ENCODE results near the gene FDCSP. TPM values are rescaled to one million over a fixed set of nuclear protein-coding genes. Genes with fewer than 3 reads are reported as not detected.
"Not testable (repeated sequence)": the region's sequence is repeated elsewhere in the genome, so short reads cannot be mapped to it uniquely, and the experiment has no call there.

FDCSP gene
- total RNA-seq, 1 donor from 2014 or later: not detected

DNA sequence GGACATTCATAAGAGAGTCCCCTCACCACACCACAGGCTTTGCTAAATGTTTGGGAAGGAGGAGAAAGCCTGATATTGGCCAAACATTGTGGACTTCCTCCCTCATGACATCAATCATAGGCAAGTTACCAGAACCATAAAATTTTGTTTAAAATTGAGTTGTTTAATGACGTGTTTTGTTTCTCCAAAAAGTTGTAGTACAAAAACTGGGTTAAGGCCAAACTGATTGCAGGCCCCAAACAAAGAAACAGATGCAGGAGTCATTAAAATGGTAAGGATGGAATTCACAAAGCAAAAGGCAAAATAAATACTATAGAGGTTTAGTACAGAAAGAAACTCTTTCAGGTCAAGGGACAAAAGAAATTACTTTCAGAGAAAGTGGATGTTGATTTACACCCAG lies 34.3 kb upstream of the FDCSP start:
- no peaks in the 10 kb centered on the region for H3K9me3 ChIP-seq (ENCODE audit: control insufficient read depth in 3 of 3, low read length in 3 of 3)
- H3K9ac ChIP-seq (ENCODE audit: low read depth in 1 of 3, low read length in 3 of 3): no peak overlapping the region

DNA sequence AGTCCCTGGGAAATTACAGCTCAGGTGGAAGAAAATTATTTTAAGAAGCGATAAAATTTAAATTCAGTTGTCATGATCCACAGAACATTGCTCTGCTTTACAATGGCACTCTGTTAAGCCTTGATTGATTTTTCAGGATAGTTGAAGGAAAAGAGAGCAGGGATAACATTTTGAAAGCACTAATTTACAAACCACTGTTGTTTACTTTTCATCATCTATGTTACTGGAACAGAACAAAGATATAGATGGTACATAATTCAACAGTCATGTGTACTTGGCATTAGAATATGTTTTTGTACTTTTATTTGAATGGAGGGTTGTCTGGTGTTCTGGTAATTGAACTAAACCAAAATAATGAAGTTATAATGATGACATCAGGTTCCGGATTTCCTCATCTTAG lies 33.0 kb upstream of the FDCSP start:
- H3K27ac ChIP-seq (ENCODE audit: low read depth, low read length): no peak overlapping the region
- H3K4me1 ChIP-seq (ENCODE audit: control insufficient read depth in 3 of 3, insufficient read depth in 3 of 3, low read length in 3 of 3): no peaks in the 10 kb centered on the region
- H3K9me3 ChIP-seq (ENCODE audit: control insufficient read depth in 3 of 3, low read length in 3 of 3): no peaks in the 10 kb centered on the region
- H3K36me3 ChIP-seq (ENCODE audit: control insufficient read depth in 3 of 3, insufficient read depth in 3 of 3, low read length in 3 of 3): no peaks in the 10 kb centered on the region
- H3K9ac ChIP-seq (ENCODE audit: low read depth in 1 of 3, low read length in 3 of 3): no peak overlapping the region
- H3K4me3 ChIP-seq (ENCODE audit: low read length in 3 of 3): no peak overlapping the region
- no peaks in the 10 kb centered on the region for H3K27me3 ChIP-seq (ENCODE audit: control insufficient read depth in 3 of 3, insufficient read depth in 3 of 3, low read length in 3 of 3)

More for the DNA sequence above, 34.3 kb upstream of the FDCSP start:
- Histone ChIP-seq H3K27me3 (ENCODE audit: control insufficient read depth in 3 of 3, insufficient read depth in 3 of 3, low read length in 3 of 3) (no peaks in the 10 kb centered on the region), H3K36me3 (ENCODE audit: control insufficient read depth in 3 of 3, insufficient read depth in 3 of 3, low read length in 3 of 3) (no peaks in the 10 kb centered on the region), H3K4me3 (ENCODE audit: low read length in 3 of 3) (no peak overlapping the region), H3K4me1 (ENCODE audit: control insufficient read depth in 3 of 3, insufficient read depth in 3 of 3, low read length in 3 of 3) (no peaks in the 10 kb centered on the region), H3K27ac (ENCODE audit: low read depth, low read length) (no peak overlapping the region)

DNA sequence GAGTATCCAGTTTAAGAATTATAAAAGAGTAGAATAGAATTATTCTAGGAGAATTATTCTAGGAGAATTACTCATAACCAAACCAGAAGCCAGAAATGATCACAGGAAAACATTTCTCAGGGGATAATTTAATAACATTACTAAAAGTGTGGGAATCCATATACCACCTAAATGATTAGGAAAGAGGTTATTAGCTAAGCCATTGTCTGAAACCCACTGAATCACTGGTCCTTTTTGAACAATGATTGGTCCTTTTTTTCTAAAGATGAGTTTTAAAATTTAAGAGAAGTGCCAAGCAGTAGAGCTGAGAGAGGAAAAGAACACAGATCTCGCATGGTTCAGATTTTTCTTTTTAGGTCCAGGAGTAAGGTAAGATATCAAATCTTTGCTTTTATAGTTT lies 30.5 kb upstream of the FDCSP start, which contains the start of gene ODAM:
ODAM (plus strand) TSS at position 301 of the 400 bp plus-strand sequence. CDS start 819 bp downstream, outside the sequence.
- no peak within 1 kb of the TSS for H3K27ac ChIP-seq (ENCODE audit: low read depth, low read length)
- no peak within 1 kb of the TSS for H3K4me3 ChIP-seq (ENCODE audit: low read length in 3 of 3)
- H3K9ac ChIP-seq (ENCODE audit: low read depth in 1 of 3, low read length in 3 of 3): no peak within 1 kb of the TSS
- H3K27me3 ChIP-seq (ENCODE audit: control insufficient read depth in 3 of 3, insufficient read depth in 3 of 3, low read length in 3 of 3): no peaks in the 10 kb centered on the region
- no peaks in the 10 kb centered on the region for H3K9me3 ChIP-seq (ENCODE audit: control insufficient read depth in 3 of 3, low read length in 3 of 3)
- no peaks in the 10 kb centered on the region for H3K36me3 ChIP-seq (ENCODE audit: control insufficient read depth in 3 of 3, insufficient read depth in 3 of 3, low read length in 3 of 3)
- no peaks in the 10 kb centered on the region for H3K4me1 ChIP-seq (ENCODE audit: control insufficient read depth in 3 of 3, insufficient read depth in 3 of 3, low read length in 3 of 3)

DNA sequence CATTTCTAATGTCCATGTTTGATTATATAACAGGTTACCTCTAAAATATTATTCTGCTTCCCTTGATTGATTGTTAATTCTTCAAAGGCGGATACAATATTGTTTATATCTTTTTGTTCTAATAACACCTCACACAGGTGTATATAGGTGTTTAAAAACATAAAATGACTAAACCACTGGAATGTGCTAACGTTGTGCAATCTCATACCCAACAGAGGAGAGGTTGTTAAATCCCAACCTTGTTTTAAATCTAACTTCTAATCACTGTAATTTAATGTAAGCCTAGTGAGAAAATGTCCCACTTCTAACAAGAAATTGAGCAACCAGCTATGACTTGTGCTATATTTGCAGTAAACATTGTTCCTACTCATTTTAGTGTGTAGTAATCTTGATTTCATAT lies 29.1 kb upstream of the FDCSP start:
- Histone ChIP-seq H3K27me3 (ENCODE audit: control insufficient read depth in 3 of 3, insufficient read depth in 3 of 3, low read length in 3 of 3) (no peaks in the 10 kb centered on the region), H3K36me3 (ENCODE audit: control insufficient read depth in 3 of 3, insufficient read depth in 3 of 3, low read length in 3 of 3) (no peaks in the 10 kb centered on the region), H3K4me1 (ENCODE audit: control insufficient read depth in 3 of 3, insufficient read depth in 3 of 3, low read length in 3 of 3) (no peaks in the 10 kb centered on the region), H3K27ac (ENCODE audit: low read depth, low read length) (no peak overlapping the region), H3K9me3 (ENCODE audit: control insufficient read depth in 3 of 3, low read length in 3 of 3) (no peaks in the 10 kb centered on the region), H3K9ac (ENCODE audit: low read depth in 1 of 3, low read length in 3 of 3) (no peak overlapping the region), H3K4me3 (ENCODE audit: low read length in 3 of 3) (no peak overlapping the region)

DNA sequence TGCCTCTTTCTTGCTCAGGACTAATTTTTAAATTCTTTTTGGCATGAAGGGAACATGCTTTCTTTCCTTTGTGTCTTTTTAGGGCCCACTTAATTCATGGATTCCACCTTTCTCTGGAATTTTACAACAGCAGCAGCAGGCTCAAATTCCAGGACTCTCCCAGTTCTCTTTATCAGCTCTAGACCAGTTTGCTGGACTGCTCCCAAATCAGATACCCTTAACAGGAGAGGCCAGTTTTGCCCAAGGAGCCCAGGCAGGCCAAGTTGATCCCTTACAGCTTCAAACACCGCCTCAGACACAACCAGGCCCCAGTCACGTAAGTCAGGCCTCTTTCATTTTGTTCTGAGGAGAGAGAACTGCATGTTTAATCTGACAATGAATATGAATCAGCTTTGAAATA lies 28.1 kb upstream of the FDCSP start:
- Histone ChIP-seq H3K9ac (ENCODE audit: low read depth in 1 of 3, low read length in 3 of 3) (no peak overlapping the region), H3K36me3 (ENCODE audit: control insufficient read depth in 3 of 3, insufficient read depth in 3 of 3, low read length in 3 of 3) (no peaks in the 10 kb centered on the region), H3K9me3 (ENCODE audit: control insufficient read depth in 3 of 3, low read length in 3 of 3) (no peaks in the 10 kb centered on the region), H3K27ac (ENCODE audit: low read depth, low read length) (no peak overlapping the region), H3K4me3 (ENCODE audit: low read length in 3 of 3) (no peak overlapping the region), H3K4me1 (ENCODE audit: control insufficient read depth in 3 of 3, insufficient read depth in 3 of 3, low read length in 3 of 3) (no peaks in the 10 kb centered on the region), H3K27me3 (ENCODE audit: control insufficient read depth in 3 of 3, insufficient read depth in 3 of 3, low read length in 3 of 3) (no peaks in the 10 kb centered on the region)

DNA sequence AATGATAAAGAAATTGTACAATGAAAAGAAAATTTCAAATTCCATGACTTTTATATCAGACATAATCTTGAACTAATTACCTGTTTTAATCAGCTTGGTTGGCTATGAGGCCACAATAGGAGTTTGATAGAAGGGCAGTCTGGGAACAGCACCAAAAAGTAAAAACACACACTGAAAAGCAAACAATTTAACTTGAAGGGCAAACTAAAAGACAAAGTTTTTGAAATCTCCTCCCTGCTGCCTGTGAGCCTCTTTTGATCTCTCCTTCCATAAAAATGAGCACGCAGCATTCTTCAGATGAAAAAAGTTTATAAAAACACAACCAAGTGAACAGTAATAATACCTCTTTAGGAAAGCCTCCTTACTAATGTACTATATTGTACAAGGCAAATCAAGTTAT lies 22.3 kb upstream of the FDCSP start:
- Histone ChIP-seq H3K27ac (ENCODE audit: low read depth, low read length) (no peak overlapping the region), H3K9ac (ENCODE audit: low read depth in 1 of 3, low read length in 3 of 3) (no peak overlapping the region), H3K27me3 (ENCODE audit: control insufficient read depth in 3 of 3, insufficient read depth in 3 of 3, low read length in 3 of 3) (no peaks in the 10 kb centered on the region), H3K4me1 (ENCODE audit: control insufficient read depth in 3 of 3, insufficient read depth in 3 of 3, low read length in 3 of 3) (no peaks in the 10 kb centered on the region), H3K36me3 (ENCODE audit: control insufficient read depth in 3 of 3, insufficient read depth in 3 of 3, low read length in 3 of 3) (no peaks in the 10 kb centered on the region), H3K4me3 (ENCODE audit: low read length in 3 of 3) (no peak overlapping the region), H3K9me3 (ENCODE audit: control insufficient read depth in 3 of 3, low read length in 3 of 3) (no peaks in the 10 kb centered on the region)

DNA sequence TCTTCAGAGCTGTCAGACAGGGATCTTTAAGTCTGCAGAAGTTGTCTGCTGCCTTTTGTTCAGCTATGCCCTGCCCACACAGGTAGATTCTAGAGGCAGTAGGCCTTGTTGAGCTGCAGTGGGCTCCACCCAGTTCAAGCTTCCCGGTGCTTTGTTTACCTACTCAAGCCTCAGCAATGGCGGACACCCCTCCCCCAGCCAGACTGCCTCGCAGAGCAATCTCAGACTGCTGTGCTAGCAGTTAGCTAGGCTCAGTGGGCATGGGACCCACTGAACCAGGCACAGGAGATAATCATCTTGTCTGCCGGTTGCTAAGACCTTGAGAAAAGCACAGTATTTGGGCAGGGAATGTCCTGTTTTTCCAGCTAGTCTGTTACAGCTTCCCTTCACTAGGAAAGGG lies 13.2 kb upstream of the FDCSP start:
- H3K9ac ChIP-seq (ENCODE audit: low read depth in 1 of 3, low read length in 3 of 3); H3K4me1 ChIP-seq (ENCODE audit: control insufficient read depth in 3 of 3, insufficient read depth in 3 of 3, low read length in 3 of 3); H3K36me3 ChIP-seq (ENCODE audit: control insufficient read depth in 3 of 3, insufficient read depth in 3 of 3, low read length in 3 of 3); H3K9me3 ChIP-seq (ENCODE audit: control insufficient read depth in 3 of 3, low read length in 3 of 3); H3K27ac ChIP-seq (ENCODE audit: low read depth, low read length); H3K4me3 ChIP-seq (ENCODE audit: low read length in 3 of 3); H3K27me3 ChIP-seq (ENCODE audit: control insufficient read depth in 3 of 3, insufficient read depth in 3 of 3, low read length in 3 of 3): not testable (repeated sequence)

DNA sequence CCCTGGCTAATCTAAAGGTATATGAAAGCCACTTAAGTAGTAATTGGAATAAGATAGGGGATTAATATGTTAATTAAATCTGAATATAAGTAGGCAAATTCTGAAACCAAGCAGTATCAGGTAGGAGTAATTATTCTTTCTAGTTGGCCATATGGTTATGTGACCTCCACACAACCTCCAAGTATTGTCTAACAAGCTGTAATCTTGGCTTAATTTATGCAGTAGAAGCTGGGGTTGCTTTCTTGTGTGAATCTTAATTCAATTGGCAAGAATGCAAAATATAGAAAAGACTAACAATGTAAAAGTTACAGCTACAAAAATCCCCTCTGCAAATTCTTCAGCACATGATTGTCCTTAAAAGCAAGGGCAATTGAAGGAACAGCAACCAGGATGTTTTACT lies 9.8 kb upstream of the FDCSP start:
- not testable (repeated sequence) for H3K9ac ChIP-seq (ENCODE audit: low read depth in 1 of 3, low read length in 3 of 3); H3K27me3 ChIP-seq (ENCODE audit: control insufficient read depth in 3 of 3, insufficient read depth in 3 of 3, low read length in 3 of 3); H3K4me3 ChIP-seq (ENCODE audit: low read length in 3 of 3); H3K27ac ChIP-seq (ENCODE audit: low read depth, low read length); H3K4me1 ChIP-seq (ENCODE audit: control insufficient read depth in 3 of 3, insufficient read depth in 3 of 3, low read length in 3 of 3); H3K9me3 ChIP-seq (ENCODE audit: control insufficient read depth in 3 of 3, low read length in 3 of 3); H3K36me3 ChIP-seq (ENCODE audit: control insufficient read depth in 3 of 3, insufficient read depth in 3 of 3, low read length in 3 of 3)

DNA sequence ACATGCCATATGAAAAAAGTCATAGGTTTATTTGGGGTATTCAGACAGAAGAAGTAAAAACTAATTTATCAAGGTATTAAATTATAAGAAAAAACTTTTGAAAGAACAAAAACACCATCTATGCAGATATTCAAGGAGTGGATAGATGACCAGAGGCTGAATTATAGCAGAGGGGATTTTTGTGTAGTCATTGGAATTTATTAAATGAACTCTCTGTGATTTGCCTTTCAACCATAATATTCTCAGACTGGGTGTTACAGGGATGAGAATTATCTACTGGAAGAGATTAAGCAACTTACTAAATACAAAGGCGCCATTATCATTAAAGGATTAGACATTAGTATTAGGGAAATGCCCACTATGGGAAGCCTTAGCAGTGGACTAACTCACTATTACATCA lies 9.4 kb upstream of the FDCSP start:
- H3K4me3 ChIP-seq (ENCODE audit: low read length in 3 of 3); H3K9me3 ChIP-seq (ENCODE audit: control insufficient read depth in 3 of 3, low read length in 3 of 3); H3K4me1 ChIP-seq (ENCODE audit: control insufficient read depth in 3 of 3, insufficient read depth in 3 of 3, low read length in 3 of 3); H3K27me3 ChIP-seq (ENCODE audit: control insufficient read depth in 3 of 3, insufficient read depth in 3 of 3, low read length in 3 of 3); H3K36me3 ChIP-seq (ENCODE audit: control insufficient read depth in 3 of 3, insufficient read depth in 3 of 3, low read length in 3 of 3); H3K9ac ChIP-seq (ENCODE audit: low read depth in 1 of 3, low read length in 3 of 3); H3K27ac ChIP-seq (ENCODE audit: low read depth, low read length): not testable (repeated sequence)

DNA sequence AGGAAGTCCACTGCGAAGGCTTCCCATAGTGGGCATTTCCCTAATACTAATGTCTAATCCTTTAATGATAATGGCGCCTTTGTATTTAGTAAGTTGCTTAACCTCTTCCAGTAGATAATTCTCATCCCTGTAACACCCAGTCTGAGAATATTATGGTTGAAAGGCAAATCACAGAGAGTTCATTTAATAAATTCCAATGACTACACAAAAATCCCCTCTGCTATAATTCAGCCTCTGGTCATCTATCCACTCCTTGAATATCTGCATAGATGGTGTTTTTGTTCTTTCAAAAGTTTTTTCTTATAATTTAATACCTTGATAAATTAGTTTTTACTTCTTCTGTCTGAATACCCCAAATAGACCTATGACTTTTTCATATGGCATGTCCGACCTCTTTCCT lies 4.5 kb upstream of the FDCSP start:
- not testable (repeated sequence) for H3K4me3 ChIP-seq (ENCODE audit: low read length in 3 of 3); H3K27ac ChIP-seq (ENCODE audit: low read depth, low read length); H3K9ac ChIP-seq (ENCODE audit: low read depth in 1 of 3, low read length in 3 of 3); H3K27me3 ChIP-seq (ENCODE audit: control insufficient read depth in 3 of 3, insufficient read depth in 3 of 3, low read length in 3 of 3); H3K36me3 ChIP-seq (ENCODE audit: control insufficient read depth in 3 of 3, insufficient read depth in 3 of 3, low read length in 3 of 3); H3K4me1 ChIP-seq (ENCODE audit: control insufficient read depth in 3 of 3, insufficient read depth in 3 of 3, low read length in 3 of 3); H3K9me3 ChIP-seq (ENCODE audit: control insufficient read depth in 3 of 3, low read length in 3 of 3)

DNA sequence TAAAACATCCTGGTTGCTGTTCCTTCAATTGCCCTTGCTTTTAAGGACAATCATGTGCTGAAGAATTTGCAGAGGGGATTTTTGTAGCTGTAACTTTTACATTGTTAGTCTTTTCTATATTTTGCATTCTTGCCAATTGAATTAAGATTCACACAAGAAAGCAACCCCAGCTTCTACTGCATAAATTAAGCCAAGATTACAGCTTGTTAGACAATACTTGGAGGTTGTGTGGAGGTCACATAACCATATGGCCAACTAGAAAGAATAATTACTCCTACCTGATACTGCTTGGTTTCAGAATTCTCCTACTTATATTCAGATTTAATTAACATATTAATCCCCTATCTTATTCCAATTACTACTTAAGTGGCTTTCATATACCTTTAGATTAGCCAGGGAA lies 4.1 kb upstream of the FDCSP start:
- H3K27me3 ChIP-seq (ENCODE audit: control insufficient read depth in 3 of 3, insufficient read depth in 3 of 3, low read length in 3 of 3); H3K4me3 ChIP-seq (ENCODE audit: low read length in 3 of 3); H3K27ac ChIP-seq (ENCODE audit: low read depth, low read length); H3K9ac ChIP-seq (ENCODE audit: low read depth in 1 of 3, low read length in 3 of 3); H3K9me3 ChIP-seq (ENCODE audit: control insufficient read depth in 3 of 3, low read length in 3 of 3); H3K36me3 ChIP-seq (ENCODE audit: control insufficient read depth in 3 of 3, insufficient read depth in 3 of 3, low read length in 3 of 3); H3K4me1 ChIP-seq (ENCODE audit: control insufficient read depth in 3 of 3, insufficient read depth in 3 of 3, low read length in 3 of 3): not testable (repeated sequence)
